HepG2 (cell line): ENCODE data around the gene BMF. TPM values are rescaled to one million over a fixed set of nuclear protein-coding genes. Genes with fewer than 3 reads are reported as not detected.

Experiments
- DMAP1 ChIP-seq: IDR thresholded peaks from 2 replicates; pipeline ENCODE4 v1.6.1; 2016
- ERF ChIP-seq: IDR thresholded peaks from 2 replicates; pipeline ENCODE4 v1.6.1; 2018; ENCODE audit warnings: missing biosample characterization, missing genetic modification reagents
- GTF2F1 ChIP-seq: fragments of 150-350 bp; IDR thresholded peaks from 2 replicates; pipeline ENCODE4 v1.6.1; 2014; ENCODE audit warnings: low read length
- HNF4G ChIP-seq, 2 experiments: sonication (generic) in 1 of 2; formaldehyde crosslinking in 1 of 2; IDR thresholded peaks; 2 replicates each; pipeline versions ENCODE4 v1.4.0 to v1.6.1; 2011 to 2020; ENCODE audit warnings: borderline replicate concordance in 2 of 2, low read depth in 2 of 2, mild to moderate bottlenecking in 2 of 2, low read length in 1 of 2, missing genetic modification reagents in 1 of 2, moderate library complexity in 1 of 2
- KDM1A ChIP-seq: IDR thresholded peaks from 2 replicates; pipeline ENCODE4 v1.6.1; 2016; ENCODE audit warnings: missing compliant biosample characterization
- MTA3 ChIP-seq: sonication (generic); formaldehyde crosslinking; IDR thresholded peaks from 2 replicates; pipeline ENCODE4 v1.4.0; 2020; ENCODE audit warnings: missing genetic modification reagents
- MXI1 ChIP-seq: IDR thresholded peaks from 3 replicates; pipeline ENCODE4 v1.6.1; 2012; ENCODE audit warnings: low read depth, low read length, inconsistent platforms, borderline replicate concordance
- PCBP2 ChIP-seq: fragments of 200-400 bp; formaldehyde crosslinking; optimal IDR thresholded peaks from 2 replicates; pipeline ENCODE3; 2018; ENCODE audit warnings: low read length, low read depth; ENCODE audit not compliant: poor library complexity, severe bottlenecking
- PITX1 ChIP-seq: sonication (generic); formaldehyde crosslinking; IDR thresholded peaks from 2 replicates; pipeline ENCODE4 v1.5.1; 2020; ENCODE audit warnings: mild to moderate bottlenecking, missing genetic modification reagents
- POLR2A ChIP-seq, 2 experiments: IDR thresholded peaks; 2 replicates each; pipeline ENCODE4 v1.6.1; 2011; ENCODE audit warnings: low read depth in 2 of 2, low read length in 2 of 2, mild to moderate bottlenecking in 1 of 2, moderate library complexity in 1 of 2; ENCODE audit not compliant: insufficient read depth in 1 of 2
- RCOR2 ChIP-seq: IDR thresholded peaks from 2 replicates; pipeline ENCODE4 v1.6.1; 2016; ENCODE audit warnings: missing biosample characterization, missing genetic modification reagents
- SAFB2 ChIP-seq: sonication (generic); formaldehyde crosslinking; IDR thresholded peaks from 2 replicates; pipeline ENCODE4 v1.5.1; 2020; ENCODE audit warnings: missing genetic modification reagents, low read depth, mild to moderate bottlenecking, borderline replicate concordance
- SNAPC2 ChIP-seq: sonication (generic); formaldehyde crosslinking; IDR thresholded peaks from 2 replicates; pipeline ENCODE4 v1.8.1; 2022; ENCODE audit warnings: mild to moderate bottlenecking, missing genetic modification reagents
- STAT5B ChIP-seq: sonication (generic); formaldehyde crosslinking; IDR thresholded peaks from 2 replicates; pipeline ENCODE4 v1.4.0; 2020; ENCODE audit warnings: missing genetic modification reagents
- TEF ChIP-seq: sonication (generic); formaldehyde crosslinking; IDR thresholded peaks from 2 replicates; pipeline ENCODE4 v1.5.0; 2020; ENCODE audit warnings: missing genetic modification reagents
- TFAP4 ChIP-seq: sonication (generic); IDR thresholded peaks from 2 replicates; pipeline ENCODE4 v1.6.1; 2016; ENCODE audit warnings: low read depth, borderline replicate concordance
- ZBTB7B ChIP-seq: sonication (generic); formaldehyde crosslinking; IDR thresholded peaks from 2 replicates; pipeline ENCODE4 v1.4.0; 2020; ENCODE audit warnings: missing genetic modification reagents
- ZKSCAN8 ChIP-seq: IDR thresholded peaks from 2 replicates; pipeline ENCODE4 v1.6.1; 2016; ENCODE audit warnings: borderline replicate concordance, missing genetic modification reagents, missing compliant biosample characterization
- ZMYM4 ChIP-seq: sonication (generic); formaldehyde crosslinking; IDR thresholded peaks from 2 replicates; pipeline ENCODE4 v1.8.1; 2023; ENCODE audit warnings: mild to moderate bottlenecking, missing genetic modification reagents
- ZNF253 ChIP-seq: sonication (generic); formaldehyde crosslinking; IDR thresholded peaks from 2 replicates; pipeline ENCODE4 v1.8.0; 2022; ENCODE audit warnings: mild to moderate bottlenecking, missing genetic modification reagents, borderline replicate concordance
- ZNF34 ChIP-seq: sonication (generic); formaldehyde crosslinking; IDR thresholded peaks from 2 replicates; pipeline ENCODE4 v1.4.0; 2020; ENCODE audit warnings: mild to moderate bottlenecking, missing genetic modification reagents, borderline replicate concordance
- ZNF460 ChIP-seq: sonication (generic); formaldehyde crosslinking; IDR thresholded peaks from 2 replicates; pipeline ENCODE4 v1.5.1; 2020; ENCODE audit warnings: missing genetic modification reagents, mild to moderate bottlenecking, borderline replicate concordance
- ZNF503 ChIP-seq: sonication (generic); formaldehyde crosslinking; IDR thresholded peaks from 2 replicates; pipeline ENCODE4 v1.4.0; 2020; ENCODE audit warnings: missing genetic modification reagents
- ZNF678 ChIP-seq: sonication (generic); formaldehyde crosslinking; IDR thresholded peaks from 2 replicates; pipeline ENCODE4 v1.4.0; 2020; ENCODE audit warnings: mild to moderate bottlenecking, missing genetic modification reagents
- ZNF746 ChIP-seq: sonication (generic); formaldehyde crosslinking; IDR thresholded peaks from 2 replicates; pipeline ENCODE4 v1.8.0; 2022; ENCODE audit warnings: mild to moderate bottlenecking, missing genetic modification reagents
- polyA plus RNA-seq, 8 experiments: library from polyadenylated mRNA; depleted of rRNA in 3 of 8; stranded (reverse) in 7 of 8; unstranded in 1 of 8; fragments of >200 nt; fragmentation: Illumina TruSeq in 4 of 8; extraction: Trizol in 4 of 8; gene quantifications; 2 replicates each; pipeline versions ENCODE4 v1.2.1 to v1.2.3, GENCODE V29; 2011 to 2016; ENCODE audit warnings: low read depth in 4 of 8, missing spikeins in 1 of 8, mixed read lengths in 1 of 8; ENCODE audit not compliant: insufficient read depth in 1 of 8
- total RNA-seq, 5 experiments: library from RNA; depleted of rRNA; stranded (reverse); fragments of >200 nt; fragmentation: Illumina TruSeq; extraction: Trizol; gene quantifications; 2 replicates each; pipeline ENCODE4 v1.2.3, GENCODE V29; 2016; ENCODE audit warnings: low read depth in 1 of 5
- TF ChIP-seq, protein P1 (sequence below): sonication (generic); formaldehyde crosslinking; IDR thresholded peaks from 2 replicates; pipeline ENCODE4 v1.4.0; 2020; ENCODE audit warnings: missing genetic modification reagents, low read depth, mild to moderate bottlenecking, borderline replicate concordance

Gene BMF
- total and polyA plus RNA-seq, 2 of the 13 experiments (the other 11 are each of a cell fraction or from before 2014, with no cell fraction given): 8.7 to 15.9 TPM

DNA sequence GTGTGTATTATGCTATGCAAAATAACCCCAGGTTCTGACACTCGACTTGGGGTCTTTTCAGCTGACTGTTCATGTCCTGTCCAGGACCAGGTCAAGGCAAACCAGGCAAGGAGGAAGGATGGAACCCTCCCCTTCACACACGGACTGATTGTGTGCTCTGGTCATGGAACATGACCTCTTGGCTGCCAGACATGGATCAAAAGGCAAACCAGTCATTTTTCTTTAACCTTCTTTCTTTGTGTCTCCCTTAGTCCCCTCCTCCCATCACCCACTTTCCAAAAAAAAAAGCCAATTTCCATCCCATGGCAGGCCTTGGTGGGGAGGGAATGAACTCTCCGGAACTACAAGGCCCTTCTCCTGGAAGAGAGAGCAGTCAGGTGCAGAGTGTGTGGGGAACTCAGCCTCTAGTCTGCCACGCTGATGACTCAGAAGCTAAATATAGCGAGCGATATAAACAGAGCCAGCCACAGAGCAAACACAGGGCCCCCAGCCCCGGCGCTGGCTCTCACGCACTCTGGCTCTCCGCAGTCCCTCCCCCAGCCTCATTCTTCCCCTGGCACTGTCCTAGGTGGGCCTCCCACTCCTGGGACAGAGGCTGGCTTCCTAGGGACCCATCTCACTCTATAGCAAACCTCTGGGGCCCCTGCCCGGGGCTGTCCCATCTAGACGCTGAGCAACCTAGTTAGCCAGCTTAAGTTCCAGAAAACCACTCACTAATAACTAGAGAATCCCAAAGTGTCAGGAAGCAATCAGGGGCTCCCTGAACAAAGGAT, 10.0 kb downstream of the BMF start (continued):
- TF ChIP-seq, protein P1, sequence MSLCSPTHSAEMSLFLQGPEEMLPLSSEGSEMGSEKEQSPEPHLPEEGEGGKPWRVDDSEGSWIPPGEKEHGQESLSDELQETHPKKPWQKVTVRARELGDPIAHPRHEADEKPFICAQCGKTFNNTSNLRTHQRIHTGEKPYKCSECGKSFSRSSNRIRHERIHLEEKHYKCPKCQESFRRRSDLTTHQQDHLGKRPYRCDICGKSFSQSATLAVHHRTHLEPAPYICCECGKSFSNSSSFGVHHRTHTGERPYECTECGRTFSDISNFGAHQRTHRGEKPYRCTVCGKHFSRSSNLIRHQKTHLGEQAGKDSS (CRISPR knock-in tag): peak; percentile 67
- peak; percentile 78 for TF ChIP-seq ZBTB7B (CRISPR knock-in tag)
- no peak for TF ChIP-seq ZNF460
- peak; percentile 56 for TF ChIP-seq ZMYM4 (CRISPR knock-in tag)
- TF ChIP-seq TEF (CRISPR knock-in tag): no peak
- TF ChIP-seq PCBP2: no peak
- TF ChIP-seq MTA3: no peak
- no peak for TF ChIP-seq ZNF34 (CRISPR knock-in tag)
- peak; percentile 51; the same call in 1 of the 2 replicates for TF ChIP-seq KDM1A (CRISPR knock-in tag)
- TF ChIP-seq ERF (CRISPR knock-in tag): peak; percentile 97
- TF ChIP-seq MXI1: peak; percentile 64; the same call in 1 of the 3 replicates
- no peak for TF ChIP-seq ZNF678 (CRISPR knock-in tag)
- no peak for TF ChIP-seq ZNF253 (CRISPR knock-in tag)
- peak; percentile 24 to 69; a peak in 2 of 4 replicates for TF ChIP-seq POLR2A (IDR thresholded peaks at IDR 0.05; ENCODE audit: insufficient read depth in 1 of 2, low read depth in 2 of 2, low read length in 2 of 2)
- TF ChIP-seq TFAP4: peak; percentile 82
- TF ChIP-seq SNAPC2: no peak; the same call in 1 of the 2 replicates
- peak; percentile 68 for TF ChIP-seq HNF4G (IDR thresholded peaks at IDR 0.05; ENCODE audit: borderline replicate concordance, low read depth, low read length)
- TF ChIP-seq HNF4G (CRISPR knock-in tag; IDR thresholded peaks at IDR 0.05; ENCODE audit: borderline replicate concordance, low read depth): peak; percentile 79; the same call in 1 of the 2 replicates
- TF ChIP-seq SAFB2 (CRISPR knock-in tag): no peak
- peak; percentile 78; the same call in 1 of the 2 replicates for TF ChIP-seq GTF2F1
- peak; percentile 98 for TF ChIP-seq ZNF746
- peak; percentile 91; the same call in 1 of the 2 replicates for TF ChIP-seq ZNF503 (CRISPR knock-in tag)
- peak; percentile 62; the same call in 1 of the 2 replicates for TF ChIP-seq ZKSCAN8 (CRISPR knock-in tag)
- no peak for TF ChIP-seq STAT5B (CRISPR knock-in tag)
- TF ChIP-seq RCOR2 (CRISPR knock-in tag): peak; percentile 92
- peak; percentile 94 for TF ChIP-seq PITX1 (CRISPR knock-in tag)
- peak; percentile 70 for TF ChIP-seq DMAP1 (CRISPR knock-in tag)
